Medulla oblongata (tissue), 1 donor: ENCODE data around the gene CPNE6.
A peak's percentile ranks its signal among the peaks of the same experiment; 100 is the strongest.

Experiments used
- DNase-seq: peaks from one replicate; pipeline ENCODE4 v3.0.0-alpha.2; 2015; ENCODE audit errors: extremely low spot score

The CPNE6 gene

GRCh38 chr14:24054646-24055045 is 16.7 kb upstream of the CPNE6 start:
- no peak for DNase-seq

GRCh38 chr14:24055971-24056799 is 15.2 kb upstream of the CPNE6 start:
- DNase-seq: no peak

- no peak for DNase-seq
Measured at GRCh38 chr14:24056800-24057184, 14.6 kb upstream of the CPNE6 start.

- no peak for DNase-seq
Measured at GRCh38 chr14:24057271-24057670, 14.1 kb upstream of the CPNE6 start.

GRCh38 chr14:24057867-24058259 is 13.5 kb upstream of the CPNE6 start:
- no peak for DNase-seq

GRCh38 chr14:24058260-24058950 is 13.0 kb upstream of the CPNE6 start:
- DNase-seq: peak; percentile 96

- DNase-seq: no peak
Measured at GRCh38 chr14:24058951-24059475, 12.3 kb upstream of the CPNE6 start.

- no peak for DNase-seq
Measured at GRCh38 chr14:24059841-24060388, 11.4 kb upstream of the CPNE6 start.

- DNase-seq: no peak
Measured at GRCh38 chr14:24060443-24060842, 10.9 kb upstream of the CPNE6 start.

- no peak for DNase-seq
Measured at GRCh38 chr14:24060984-24061913, 10.1 kb upstream of the CPNE6 start.

- DNase-seq: no peak
Measured at GRCh38 chr14:24062216-24062980, 9.0 kb upstream of the CPNE6 start.

- no peak for DNase-seq
Measured at GRCh38 chr14:24063263-24063836, 8.0 kb upstream of the CPNE6 start.

GRCh38 chr14:24064091-24064795 is 7.1 kb upstream of the CPNE6 start:
- no peak for DNase-seq

- DNase-seq: no peak
Measured at GRCh38 chr14:24064856-24065255, 6.5 kb upstream of the CPNE6 start.

GRCh38 chr14:24065408-24065807 is 6.0 kb upstream of the CPNE6 start:
- no peak for DNase-seq

GRCh38 chr14:24066496-24067132 is 4.7 kb upstream of the CPNE6 start:
- DNase-seq: no peak

- DNase-seq: peak; percentile 66
Measured at GRCh38 chr14:24067133-24068082, 4.0 kb upstream of the CPNE6 start.
